PC-3 (cell line): ENCODE measurements around the gene CNNM1. TPM values are rescaled to one million over a fixed set of nuclear protein-coding genes. Genes with fewer than 3 reads are reported as not detected.

ENCODE experiments used
- ATAC-seq: fragments of 200-7000 bp; cut with Tn5 transposase; 2 replicates; pipeline ENCODE4 v1.9.1; 2020; ENCODE audit warnings: mild to moderate bottlenecking, moderate library complexity
- BruUV-seq: library from RNA; stranded (reverse); fragments of 400-500 nt; replicated peaks from 2 replicates; lab custom pipeline; 2021; lab: Mats Ljungman, UMichigan
- CTCF ChIA-PET: fragments of 300-600 bp; sonication (Branson Sonifier 250); formaldehyde crosslinking; loops from one replicate; lab custom pipeline; 2022; ENCODE audit warnings: antibody characterized with exemption; lab: Charles Lee
- POLR2A ChIA-PET: fragments of 300-600 bp; sonication (Branson Sonifier 250); formaldehyde crosslinking; loops from one replicate; lab custom pipeline; 2022; ENCODE audit warnings: antibody characterized with exemption; ENCODE audit not compliant: unreplicated experiment; lab: Charles Lee
- DNase-seq: peaks from one replicate; pipeline ENCODE4 v3.0.0-alpha.2; 2015
- H2AFZ ChIP-seq: fragments of 300-600 bp; sonication (generic); 2 replicates; pipeline ENCODE4 v1.6.0; 2016; ENCODE audit warnings: antibody characterized with exemption, low read length
- H3F3A ChIP-seq: fragments of 300-600 bp; sonication (generic); one replicate; pipeline ENCODE4 v1.6.0; 2017; ENCODE audit warnings: antibody characterized with exemption, low read length, control low read depth, mild to moderate bottlenecking; ENCODE audit not compliant: unreplicated experiment
- H3K27ac ChIP-seq: fragments of 300-600 bp; sonication (generic); 2 replicates; pipeline ENCODE4 v1.5.1; 2016; ENCODE audit warnings: mild to moderate bottlenecking, low read length
- H3K27me3 ChIP-seq: fragments of 300-600 bp; sonication (generic); 2 replicates; pipeline ENCODE4 v1.6.1; 2016; ENCODE audit warnings: low read length, mixed read lengths
- H3K36me3 ChIP-seq: fragments of 300-600 bp; sonication (generic); 2 replicates; pipeline ENCODE4 v1.6.1; 2016; ENCODE audit warnings: low read depth, mixed run types, low read length, mixed read lengths
- H3K4me1 ChIP-seq: fragments of 300-600 bp; sonication (generic); 2 replicates; pipeline ENCODE4 v1.5.1; 2016; ENCODE audit warnings: low read length; ENCODE audit not compliant: insufficient read depth
- H3K4me2 ChIP-seq: fragments of 300-600 bp; sonication (generic); 2 replicates; pipeline ENCODE4 v1.6.0; 2016; ENCODE audit warnings: low read length
- H3K4me3 ChIP-seq: fragments of 300-600 bp; sonication (generic); 2 replicates; pipeline ENCODE4 v1.5.1; 2016; ENCODE audit warnings: mild to moderate bottlenecking, low read length, mixed read lengths
- H3K79me2 ChIP-seq: fragments of 300-600 bp; sonication (generic); 2 replicates; pipeline ENCODE4 v1.6.1; 2017; ENCODE audit warnings: low read length, mixed read lengths
- H3K9ac ChIP-seq: fragments of 300-600 bp; sonication (generic); 2 replicates; pipeline ENCODE4 v1.6.0; 2016; ENCODE audit warnings: mild to moderate bottlenecking, low read length
- H3K9me2 ChIP-seq: fragments of 300-600 bp; sonication (generic); replicated peaks from 2 replicates; pipeline ENCODE4 v1.6.1; 2016; ENCODE audit warnings: mixed run types, low read length, mixed read lengths
- H3K9me3 ChIP-seq: fragments of 300-600 bp; sonication (generic); 2 replicates; pipeline ENCODE4 v1.6.1; 2016; ENCODE audit warnings: low read length, mixed read lengths
- H4K20me1 ChIP-seq: fragments of 300-600 bp; sonication (generic); 2 replicates; pipeline ENCODE4 v1.6.1; 2016; ENCODE audit warnings: low read length, mixed read lengths
- EZH2 ChIP-seq: fragments of 300-600 bp; sonication (generic); IDR thresholded peaks from one replicate; pipeline ENCODE4 v1.6.1; 2017; ENCODE audit warnings: antibody characterized with exemption, mild to moderate bottlenecking, low read length; ENCODE audit not compliant: unreplicated experiment
- EZH2phosphoT487 ChIP-seq: fragments of 300-600 bp; sonication (generic); IDR thresholded peaks from 2 replicates; pipeline ENCODE4 v1.6.1; 2018; ENCODE audit warnings: mild to moderate bottlenecking, antibody characterized with exemption, low read length, borderline replicate concordance
- intact Hi-C: fragments of 100-400 bp; cut with micrococcal nuclease; formaldehyde crosslinking; loops from 2 replicates; pipeline ENCODE4 v1.9.0; 2023
- total RNA-seq: library from RNA; depleted of rRNA; stranded (reverse); fragments of >200 nt; gene quantifications from 2 replicates; pipeline ENCODE4 v1.2.3, GENCODE V29; 2014
- TF ChIP-seq, protein P1 (sequence below): fragments of 300-600 bp; sonication (generic); conservative IDR thresholded peaks from 2 replicates; pipeline ENCODE4 v1.5.1; 2017; ENCODE audit warnings: antibody characterized with exemption, low read depth, mild to moderate bottlenecking, low read length

CNNM1 gene
- total RNA-seq, 1 experiment from 2014 or later: 3.3 TPM

DNA sequence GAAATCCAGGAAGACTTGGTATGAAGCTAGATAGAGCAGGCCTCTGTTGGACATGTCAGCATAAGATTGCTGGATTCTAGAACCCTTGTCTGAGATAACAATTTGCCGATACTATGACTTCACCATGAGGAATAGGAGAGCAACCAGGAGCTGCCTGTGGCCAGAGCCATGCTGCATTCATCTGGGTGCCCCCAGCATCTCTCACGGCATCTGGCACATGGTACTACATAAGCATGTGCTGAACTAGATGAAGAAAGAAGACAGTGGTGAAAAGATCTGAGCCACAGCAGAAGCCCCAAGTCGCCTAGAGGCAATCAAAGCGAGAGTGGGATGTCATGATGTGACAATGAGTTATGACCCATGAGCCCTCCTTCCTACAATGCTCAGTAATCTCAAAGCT, 81.7 kb downstream of the CNNM1 start:
- Histone ChIP-seq H3K4me3 (no peak overlapping the region), H3K27ac (no peak overlapping the region), H3F3A (no peaks in the 10 kb centered on the region), H3K36me3 (peaks cover 13% of the 10 kb centered on the region; the same call in 1 of the 2 replicates), H4K20me1 (no peaks in the 10 kb centered on the region), H2AFZ (no peak overlapping the region), H3K4me1 (peaks cover 5% of the 10 kb centered on the region; the same call in 1 of the 2 replicates), H3K27me3 (no peaks in the 10 kb centered on the region), H3K4me2 (no peak overlapping the region), H3K9me2 (no peaks in the 10 kb centered on the region), H3K9me3 (no peaks in the 10 kb centered on the region), H3K79me2 (peaks cover 13% of the 10 kb centered on the region; the same call in 1 of the 2 replicates), H3K9ac (no peak overlapping the region)
- intact Hi-C loops: no loop called here
- CTCF ChIA-PET: no interaction called here
- ATAC-seq: no peak
- no TSS peak for BruUV-seq
- TF ChIP-seq EZH2phosphoT487 (no peak), EZH2 (no peak)
- TF ChIP-seq, protein P1, sequence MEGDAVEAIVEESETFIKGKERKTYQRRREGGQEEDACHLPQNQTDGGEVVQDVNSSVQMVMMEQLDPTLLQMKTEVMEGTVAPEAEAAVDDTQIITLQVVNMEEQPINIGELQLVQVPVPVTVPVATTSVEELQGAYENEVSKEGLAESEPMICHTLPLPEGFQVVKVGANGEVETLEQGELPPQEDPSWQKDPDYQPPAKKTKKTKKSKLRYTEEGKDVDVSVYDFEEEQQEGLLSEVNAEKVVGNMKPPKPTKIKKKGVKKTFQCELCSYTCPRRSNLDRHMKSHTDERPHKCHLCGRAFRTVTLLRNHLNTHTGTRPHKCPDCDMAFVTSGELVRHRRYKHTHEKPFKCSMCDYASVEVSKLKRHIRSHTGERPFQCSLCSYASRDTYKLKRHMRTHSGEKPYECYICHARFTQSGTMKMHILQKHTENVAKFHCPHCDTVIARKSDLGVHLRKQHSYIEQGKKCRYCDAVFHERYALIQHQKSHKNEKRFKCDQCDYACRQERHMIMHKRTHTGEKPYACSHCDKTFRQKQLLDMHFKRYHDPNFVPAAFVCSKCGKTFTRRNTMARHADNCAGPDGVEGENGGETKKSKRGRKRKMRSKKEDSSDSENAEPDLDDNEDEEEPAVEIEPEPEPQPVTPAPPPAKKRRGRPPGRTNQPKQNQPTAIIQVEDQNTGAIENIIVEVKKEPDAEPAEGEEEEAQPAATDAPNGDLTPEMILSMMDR: no peak
- POLR2A ChIA-PET: no interaction called here
- DNase-seq: no peak

DNA sequence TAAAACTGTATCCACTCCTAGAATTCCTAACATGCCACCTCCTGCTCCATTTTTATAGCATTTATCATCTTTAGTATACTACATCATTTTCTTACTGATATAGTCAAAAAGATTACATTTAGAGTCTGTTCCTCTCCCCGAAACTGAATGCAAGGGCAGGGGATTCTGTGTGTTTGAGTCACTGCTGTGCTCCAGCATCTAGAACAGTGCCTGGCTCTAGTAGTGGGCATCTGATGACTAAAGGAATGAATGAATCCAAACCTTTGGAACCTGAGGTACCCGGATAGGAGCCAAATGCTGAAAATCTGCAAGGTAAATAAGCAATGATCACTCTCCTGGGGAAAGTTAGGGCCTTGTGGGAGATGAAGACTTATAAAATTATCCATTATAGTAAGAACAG, 82.4 kb downstream of the CNNM1 start:
- intact Hi-C loops: no loop called here
- H3K27ac ChIP-seq: no peak overlapping the region
- H3K9me2 ChIP-seq: no peaks in the 10 kb centered on the region
- no peaks in the 10 kb centered on the region for H4K20me1 ChIP-seq
- TF ChIP-seq EZH2 (no peak), EZH2phosphoT487 (no peak)
- TF ChIP-seq, protein P1: no peak
- H3K4me2 ChIP-seq: no peak overlapping the region
- H2AFZ ChIP-seq: no peak overlapping the region
- no peak for ATAC-seq
- no peaks in the 10 kb centered on the region for H3K9me3 ChIP-seq
- peaks cover 5% of the 10 kb centered on the region; the same call in 1 of the 2 replicates for H3K4me1 ChIP-seq
- no peak overlapping the region for H3K9ac ChIP-seq
- H3F3A ChIP-seq: no peaks in the 10 kb centered on the region
- no peak overlapping the region for H3K4me3 ChIP-seq
- peaks cover 6% of the 10 kb centered on the region; the same call in 1 of the 2 replicates for H3K36me3 ChIP-seq
- H3K79me2 ChIP-seq: peaks cover 13% of the 10 kb centered on the region; the same call in 1 of the 2 replicates
- no TSS peak for BruUV-seq
- POLR2A ChIA-PET: no interaction called here
- DNase-seq: no peak
- no peaks in the 10 kb centered on the region for H3K27me3 ChIP-seq
- CTCF ChIA-PET: interaction anchor here (0.6 kb wide), 2 partner anchors 82 to 944 kb away, joined by 3 to 8 read pairs; partner anchors contain the start of gene CNNM1

- Histone ChIP-seq H3F3A (no peaks in the 10 kb centered on the region), H3K9me2 (no peaks in the 10 kb centered on the region), H2AFZ (no peak overlapping the region), H3K4me3 (no peak overlapping the region), H4K20me1 (no peaks in the 10 kb centered on the region), H3K27me3 (no peaks in the 10 kb centered on the region), H3K27ac (no peak overlapping the region), H3K9me3 (no peaks in the 10 kb centered on the region), H3K4me1 (peaks cover 5% of the 10 kb centered on the region; the same call in 1 of the 2 replicates), H3K4me2 (no peak overlapping the region), H3K79me2 (peaks cover 13% of the 10 kb centered on the region; the same call in 1 of the 2 replicates), H3K9ac (no peak overlapping the region), H3K36me3 (0 out of 2 replicates have a peak, but pooled peaks cover 5% of the 10 kb centered on the region)
- no TSS peak for BruUV-seq
- ATAC-seq (peak; percentile 70; the same call in 1 of the 2 replicates), DNase-seq (peak; percentile 40)
- ChIA-PET POLR2A (no interaction called here), CTCF (interaction anchor here (0.6 kb wide), 2 partner anchors 83 to 945 kb away, joined by 3 to 8 read pairs; partner anchors contain the start of gene CNNM1)
- no peak for TF ChIP-seq EZH2phosphoT487
- TF ChIP-seq, protein P1: no peak; the same call in 1 of the 2 replicates
- no peak for TF ChIP-seq EZH2
- intact Hi-C loops: loop anchor here (2.0 kb wide), 1 partner anchor 19 kb away; no protein-coding TSS in a partner anchor
Observed at GRCh38 chr10:99412099-99412498, 82.9 kb downstream of the CNNM1 start.
